GM12864 (cell line): ENCODE results near the gene TSPAN5.
"Not testable (repeated sequence)": the region's sequence is repeated elsewhere in the genome, so short reads cannot be mapped to it uniquely, and the experiment has no call there.

ENCODE experiments used
- DNase-seq: peaks from one replicate; pipeline ENCODE4 v3.0.0-alpha.2; 2011; ENCODE audit warnings: low read depth
- H3K4me3 ChIP-seq: 2 replicates; pipeline ENCODE4 v1.5.1; 2011; ENCODE audit warnings: mild to moderate bottlenecking, low read depth, low read length, control low read depth
- TF ChIP-seq, protein P1 (sequence below): IDR thresholded peaks from 2 replicates; pipeline ENCODE4 v1.5.1; 2011; ENCODE audit warnings: low read depth, mild to moderate bottlenecking, moderate library complexity, low read length, control low read depth, inconsistent platforms; ENCODE audit errors: missing control alignments

The TSPAN5 gene

DNA sequence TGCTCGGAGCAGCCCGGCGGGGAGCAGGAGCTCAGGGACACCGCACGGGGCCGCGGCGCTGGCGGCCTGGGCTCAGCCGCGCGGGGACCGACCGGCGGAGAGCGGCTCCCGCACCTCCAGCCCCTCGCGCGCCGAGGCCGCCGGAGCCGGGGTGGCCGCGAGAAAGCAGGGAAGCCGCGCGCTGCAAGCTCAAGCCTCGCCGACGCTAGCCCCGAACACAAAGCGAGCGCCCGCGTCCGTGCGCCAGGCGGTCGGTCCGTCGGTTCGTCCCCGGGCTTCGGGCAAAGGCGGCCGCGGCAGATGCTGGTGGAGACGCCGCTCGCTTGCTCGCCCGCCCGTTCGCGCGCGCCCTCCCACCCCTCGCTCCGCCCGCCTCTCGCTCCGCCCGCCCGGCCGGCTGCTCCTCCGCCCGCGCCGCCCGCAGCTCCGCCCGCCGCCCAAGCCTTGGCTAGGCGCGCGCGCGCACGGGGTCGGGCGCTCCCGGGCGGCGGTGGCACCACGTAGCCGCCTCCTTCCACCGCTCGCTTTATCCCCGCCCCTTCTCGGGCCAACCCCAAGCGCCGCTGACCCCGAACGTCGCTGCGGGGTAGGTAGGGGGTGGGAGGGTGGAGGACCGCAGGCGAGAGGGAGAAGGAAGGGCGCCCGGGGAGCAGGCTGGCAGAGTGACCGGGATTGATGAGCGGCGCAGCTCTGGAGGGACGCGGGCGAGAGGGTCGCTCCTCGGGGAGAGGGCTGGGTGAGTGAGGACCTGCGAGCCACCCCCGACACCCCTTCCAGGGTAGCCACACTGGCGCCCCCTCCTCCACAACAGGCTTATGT is at the start of gene TSPAN5:
TSS of gene TSPAN5 (minus strand) at position 325 of the 819 bp plus-strand sequence.
- TF ChIP-seq, protein P1, sequence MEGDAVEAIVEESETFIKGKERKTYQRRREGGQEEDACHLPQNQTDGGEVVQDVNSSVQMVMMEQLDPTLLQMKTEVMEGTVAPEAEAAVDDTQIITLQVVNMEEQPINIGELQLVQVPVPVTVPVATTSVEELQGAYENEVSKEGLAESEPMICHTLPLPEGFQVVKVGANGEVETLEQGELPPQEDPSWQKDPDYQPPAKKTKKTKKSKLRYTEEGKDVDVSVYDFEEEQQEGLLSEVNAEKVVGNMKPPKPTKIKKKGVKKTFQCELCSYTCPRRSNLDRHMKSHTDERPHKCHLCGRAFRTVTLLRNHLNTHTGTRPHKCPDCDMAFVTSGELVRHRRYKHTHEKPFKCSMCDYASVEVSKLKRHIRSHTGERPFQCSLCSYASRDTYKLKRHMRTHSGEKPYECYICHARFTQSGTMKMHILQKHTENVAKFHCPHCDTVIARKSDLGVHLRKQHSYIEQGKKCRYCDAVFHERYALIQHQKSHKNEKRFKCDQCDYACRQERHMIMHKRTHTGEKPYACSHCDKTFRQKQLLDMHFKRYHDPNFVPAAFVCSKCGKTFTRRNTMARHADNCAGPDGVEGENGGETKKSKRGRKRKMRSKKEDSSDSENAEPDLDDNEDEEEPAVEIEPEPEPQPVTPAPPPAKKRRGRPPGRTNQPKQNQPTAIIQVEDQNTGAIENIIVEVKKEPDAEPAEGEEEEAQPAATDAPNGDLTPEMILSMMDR, result no peak
- peak within 1 kb of the TSS; percentile 65 for H3K4me3 ChIP-seq
- no peak for DNase-seq

DNA sequence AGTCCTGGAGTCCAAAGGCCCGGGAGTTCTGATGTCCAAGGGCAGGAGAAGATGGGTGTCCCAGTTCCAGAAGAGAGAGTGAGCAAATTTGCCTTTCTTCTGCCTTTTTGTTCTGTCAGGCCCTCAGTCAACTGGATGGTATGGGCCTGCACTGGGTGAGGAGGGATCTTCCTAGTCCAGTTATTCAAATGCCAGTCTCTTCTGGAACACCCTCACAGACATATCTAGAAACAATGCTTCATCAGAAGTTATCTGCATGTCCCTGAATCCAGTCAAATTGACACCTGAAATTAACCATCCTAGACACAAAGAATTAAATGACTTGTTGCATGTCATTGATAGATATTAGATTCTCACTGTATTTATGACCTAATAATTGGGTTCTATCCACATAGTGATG is 48.5 kb upstream of the TSPAN5 start:
- H3K4me3 ChIP-seq, result no peak overlapping the region
- TF ChIP-seq, protein P1, result no peak
- DNase-seq, result no peak

DNA sequence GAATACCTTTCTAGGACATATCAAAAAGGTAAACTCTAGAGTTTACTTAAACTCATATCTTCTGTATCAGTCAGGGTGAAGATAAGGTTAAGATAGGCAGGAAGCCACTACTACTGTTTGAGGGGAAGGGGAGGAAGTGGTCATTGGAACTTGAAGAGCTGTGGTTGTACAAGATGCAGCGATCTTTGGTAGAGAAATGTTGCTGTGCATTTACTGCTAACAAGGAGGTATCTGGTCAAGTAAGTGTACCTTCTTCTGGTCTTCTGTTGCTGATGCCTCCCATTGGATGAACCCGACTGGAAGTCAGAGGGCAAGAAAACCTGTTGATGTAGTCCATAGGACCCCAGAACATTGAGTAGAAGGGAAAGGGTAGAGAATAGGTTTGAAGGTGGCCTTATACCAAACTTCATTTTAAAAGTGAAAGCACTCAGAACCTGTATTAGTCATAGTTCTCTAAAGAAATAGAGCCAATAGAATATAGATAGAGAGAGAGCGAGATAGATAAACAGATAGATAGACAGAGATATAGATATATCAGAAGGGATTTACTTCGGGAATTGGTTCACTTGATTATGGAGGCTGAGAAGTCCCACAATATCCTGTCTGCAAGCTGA is 47.9 kb upstream of the TSPAN5 start:
- TF ChIP-seq, protein P1, result no peak
- no peak for DNase-seq
- H3K4me3 ChIP-seq, result no peak overlapping the region

DNA sequence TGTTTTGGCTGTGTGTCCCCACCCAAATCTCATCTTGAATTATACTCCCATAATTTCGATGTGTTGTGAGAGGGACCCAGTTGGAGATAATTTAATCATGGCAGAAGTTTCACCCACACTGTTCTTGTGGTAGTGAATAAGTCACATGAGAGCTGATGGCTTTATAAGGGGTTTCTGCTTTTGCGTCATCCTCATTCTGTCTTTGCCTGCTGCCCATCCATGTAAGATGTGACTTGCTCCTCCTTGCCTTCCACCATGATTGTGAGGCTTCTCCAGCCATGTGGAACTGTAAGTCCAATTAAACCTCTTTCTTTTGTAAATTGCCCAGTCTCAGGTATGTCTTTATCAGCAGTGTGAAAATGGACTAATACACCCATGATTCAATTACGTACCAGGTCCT is 47.2 kb upstream of the TSPAN5 start:
- not testable (repeated sequence) for DNase-seq, H3K4me3 ChIP-seq

DNA sequence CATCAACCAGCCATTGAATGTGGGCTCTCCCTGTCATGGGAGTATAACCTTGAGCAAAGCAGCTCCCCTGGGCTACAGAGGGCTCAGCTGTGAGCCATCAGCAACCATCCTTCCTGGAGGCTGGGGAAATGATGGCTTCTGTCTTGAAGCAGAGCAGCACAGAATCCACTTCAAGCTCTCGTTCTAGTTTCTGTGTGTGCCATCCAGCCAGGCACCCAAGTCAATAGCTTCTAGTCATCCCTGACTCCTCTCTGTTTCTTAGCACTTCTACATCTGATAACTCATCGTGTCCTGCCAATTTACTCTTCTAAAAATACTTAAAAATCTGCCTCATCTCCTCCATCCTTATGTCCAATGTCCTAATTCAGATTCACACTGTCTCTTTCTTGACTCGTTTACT is 42.2 kb upstream of the TSPAN5 start:
- no peak overlapping the region for H3K4me3 ChIP-seq
- DNase-seq, result no peak
- TF ChIP-seq, protein P1, result no peak

DNA sequence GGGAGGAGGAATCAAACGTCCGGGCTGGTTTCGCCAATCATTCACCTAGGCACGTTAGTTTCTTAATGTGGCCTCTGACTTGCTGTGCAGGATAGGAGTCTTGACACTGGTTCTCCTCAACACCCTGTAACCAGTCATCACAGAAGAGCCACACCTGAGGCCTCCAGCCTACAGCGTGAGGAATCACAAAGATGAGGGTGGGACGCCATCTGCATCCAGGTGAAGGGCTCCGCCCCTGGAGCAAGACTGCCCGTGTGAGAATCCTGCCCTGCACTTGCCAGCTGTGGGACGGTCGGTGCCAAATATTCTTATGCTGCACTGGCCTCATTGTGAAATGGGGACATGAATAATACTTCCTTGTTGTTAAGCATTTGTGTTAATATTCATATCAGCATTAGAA is 35.7 kb upstream of the TSPAN5 start:
- DNase-seq, result no peak

DNA sequence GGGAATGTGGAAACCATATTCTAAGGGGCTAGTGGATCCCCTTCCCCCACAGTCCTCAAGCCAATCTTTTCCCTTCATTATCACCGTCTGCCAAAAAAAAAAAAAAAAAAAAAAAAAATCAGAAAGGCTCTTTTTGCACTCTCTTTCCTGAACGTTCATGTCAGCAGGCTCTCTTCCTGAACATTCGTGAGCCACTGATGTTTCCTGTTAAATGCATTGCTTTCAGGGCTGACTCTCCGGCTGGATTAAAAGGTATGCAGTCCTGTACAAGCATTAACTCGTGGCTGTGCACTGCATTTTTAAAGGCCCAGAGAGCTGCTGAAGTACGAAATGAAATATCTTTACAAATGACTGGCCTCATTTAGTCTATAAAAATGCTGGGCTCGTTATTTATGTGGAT is 34.0 kb upstream of the TSPAN5 start:
- H3K4me3 ChIP-seq, result no peak overlapping the region
- TF ChIP-seq, protein P1, result no peak
- no peak for DNase-seq

More for the DNA sequence above, 35.7 kb upstream of the TSPAN5 start:
- TF ChIP-seq, protein P1, result no peak
- H3K4me3 ChIP-seq, result no peak overlapping the region
